OCI-LY1 (cell line): ENCODE data around the gene CCR8.

Source experiments
- H2AFZ ChIP-seq: fragments of 200-600 bp; sonication (generic), shearing (Covaris generic); 2 replicates; pipeline ENCODE4 v1.6.0; 2014; ENCODE audit warnings: antibody characterized with exemption, mild to moderate bottlenecking, low read length
- H3F3A ChIP-seq: fragments of 200-600 bp; sonication (generic), shearing (Covaris generic); 2 replicates; pipeline ENCODE4 v1.6.0; 2014; ENCODE audit warnings: mild to moderate bottlenecking, antibody characterized with exemption, low read length, moderate library complexity; ENCODE audit not compliant: insufficient read depth
- H3K27ac ChIP-seq: fragments of 200-600 bp; sonication (generic); 2 replicates; pipeline ENCODE4 v1.5.1; 2014; ENCODE audit warnings: low read length, mixed run types, mild to moderate bottlenecking, low read depth; ENCODE audit not compliant: poor library complexity, severe bottlenecking
- H3K27me3 ChIP-seq: fragments of 200-600 bp; sonication (generic); 2 replicates; pipeline ENCODE4 v1.6.0; 2014; ENCODE audit warnings: antibody characterized with exemption, mild to moderate bottlenecking, low read length, moderate library complexity; ENCODE audit not compliant: insufficient read depth
- H3K36me3 ChIP-seq: fragments of 200-600 bp; sonication (generic); 2 replicates; pipeline ENCODE4 v1.6.1; 2014; ENCODE audit warnings: mild to moderate bottlenecking, antibody characterized with exemption, low read length, moderate library complexity, mixed read lengths; ENCODE audit not compliant: insufficient read depth
- H3K4me1 ChIP-seq: fragments of 200-600 bp; sonication (generic); 2 replicates; pipeline ENCODE4 v1.5.1; 2014; ENCODE audit warnings: mild to moderate bottlenecking, low read length, moderate library complexity; ENCODE audit not compliant: insufficient read depth, severe bottlenecking
- H3K4me2 ChIP-seq: fragments of 200-600 bp; sonication (generic), shearing (Covaris generic); 2 replicates; pipeline ENCODE4 v1.6.1; 2014; ENCODE audit warnings: low read length
- H3K4me3 ChIP-seq: fragments of 200-600 bp; sonication (generic); 2 replicates; pipeline ENCODE4 v1.5.1; 2014; ENCODE audit warnings: low read length, low read depth, mild to moderate bottlenecking, mixed read lengths; ENCODE audit not compliant: poor library complexity, severe bottlenecking
- H3K79me2 ChIP-seq: fragments of 200-600 bp; shearing (Covaris generic); 2 replicates; pipeline ENCODE4 v1.6.1; 2016; ENCODE audit warnings: mixed run types, low read length, mixed read lengths; ENCODE audit not compliant: insufficient read depth
- H3K9ac ChIP-seq: fragments of 200-600 bp; sonication (generic), shearing (Covaris generic); 2 replicates; pipeline ENCODE4 v1.6.1; 2014; ENCODE audit warnings: mild to moderate bottlenecking, low read length, mixed read lengths
- H3K9me2 ChIP-seq: fragments of 200-600 bp; sonication (generic), shearing (Covaris generic); 2 replicates; pipeline ENCODE4 v1.6.1; 2014; ENCODE audit warnings: low read depth, mild to moderate bottlenecking, low read length, mixed read lengths
- H3K9me3 ChIP-seq: fragments of 200-600 bp; shearing (Covaris generic); 2 replicates; pipeline ENCODE4 v1.6.1; 2014; ENCODE audit warnings: low read length, mixed read lengths
- H4K20me1 ChIP-seq: fragments of 200-600 bp; sonication (generic), shearing (Covaris generic); 2 replicates; pipeline ENCODE4 v1.6.0; 2016; ENCODE audit warnings: mild to moderate bottlenecking, low read length; ENCODE audit not compliant: insufficient read depth
- EZH2 ChIP-seq: fragments of 200-600 bp; sonication (generic), shearing (Covaris generic); IDR thresholded peaks from 2 replicates; pipeline ENCODE4 v1.8.0; 2017; ENCODE audit warnings: borderline replicate concordance, mixed run types, mild to moderate bottlenecking, antibody characterized with exemption, low read length, moderate library complexity, mixed read lengths
- TF ChIP-seq, protein P1 (sequence below): fragments of 200-600 bp; sonication (generic), shearing (Covaris generic); IDR thresholded peaks from 2 replicates; pipeline ENCODE4 v1.5.1; 2017; ENCODE audit warnings: mild to moderate bottlenecking, antibody characterized with exemption, low read length, moderate library complexity, mixed read lengths

The CCR8 gene

DNA sequence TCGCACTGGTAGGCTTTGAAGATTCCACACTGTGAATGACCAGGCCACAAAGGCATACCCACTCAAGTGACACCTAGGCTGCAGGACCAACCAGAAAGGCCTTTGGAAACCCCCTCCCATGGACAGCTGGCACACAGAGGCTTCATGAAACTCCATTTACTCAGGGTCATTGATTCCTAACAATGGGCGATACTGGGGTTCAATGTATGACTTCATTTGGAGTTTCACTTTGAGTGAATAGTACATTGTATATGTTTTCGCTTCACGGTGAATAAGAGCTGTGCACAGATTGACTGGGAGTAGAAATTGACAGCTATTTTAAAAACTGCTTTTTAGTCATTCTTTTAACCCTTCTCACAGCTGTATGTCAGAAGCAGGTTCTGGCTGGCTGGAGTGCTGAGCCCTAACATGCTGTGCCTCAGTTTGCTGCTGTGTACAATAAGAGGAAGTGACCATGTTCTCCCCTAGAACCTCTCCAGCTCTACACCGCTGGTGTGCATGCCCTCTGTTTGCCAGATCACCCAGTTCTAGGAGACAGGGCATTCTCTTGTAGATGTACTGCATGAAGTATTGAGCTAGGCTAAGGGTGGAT, 34.2 kb upstream of the CCR8 start:
- TF ChIP-seq, protein P1, sequence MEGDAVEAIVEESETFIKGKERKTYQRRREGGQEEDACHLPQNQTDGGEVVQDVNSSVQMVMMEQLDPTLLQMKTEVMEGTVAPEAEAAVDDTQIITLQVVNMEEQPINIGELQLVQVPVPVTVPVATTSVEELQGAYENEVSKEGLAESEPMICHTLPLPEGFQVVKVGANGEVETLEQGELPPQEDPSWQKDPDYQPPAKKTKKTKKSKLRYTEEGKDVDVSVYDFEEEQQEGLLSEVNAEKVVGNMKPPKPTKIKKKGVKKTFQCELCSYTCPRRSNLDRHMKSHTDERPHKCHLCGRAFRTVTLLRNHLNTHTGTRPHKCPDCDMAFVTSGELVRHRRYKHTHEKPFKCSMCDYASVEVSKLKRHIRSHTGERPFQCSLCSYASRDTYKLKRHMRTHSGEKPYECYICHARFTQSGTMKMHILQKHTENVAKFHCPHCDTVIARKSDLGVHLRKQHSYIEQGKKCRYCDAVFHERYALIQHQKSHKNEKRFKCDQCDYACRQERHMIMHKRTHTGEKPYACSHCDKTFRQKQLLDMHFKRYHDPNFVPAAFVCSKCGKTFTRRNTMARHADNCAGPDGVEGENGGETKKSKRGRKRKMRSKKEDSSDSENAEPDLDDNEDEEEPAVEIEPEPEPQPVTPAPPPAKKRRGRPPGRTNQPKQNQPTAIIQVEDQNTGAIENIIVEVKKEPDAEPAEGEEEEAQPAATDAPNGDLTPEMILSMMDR, result no peak
- no peak for TF ChIP-seq EZH2
- Histone ChIP-seq H3K9me2 (no peaks in the 10 kb centered on the region), H3K36me3 (no peaks in the 10 kb centered on the region), H3K9ac (no peak overlapping the region), H2AFZ (no peak overlapping the region), H3F3A (no peaks in the 10 kb centered on the region; the same call in 1 of the 2 replicates), H3K4me1 (no peaks in the 10 kb centered on the region), H3K79me2 (no peaks in the 10 kb centered on the region), H4K20me1 (no peaks in the 10 kb centered on the region), H3K4me3 (no peak overlapping the region), H3K27ac (no peak overlapping the region), H3K4me2 (no peak overlapping the region), H3K27me3 (no peaks in the 10 kb centered on the region), H3K9me3 (peaks cover 10% of the 10 kb centered on the region; the same call in 1 of the 2 replicates)

DNA sequence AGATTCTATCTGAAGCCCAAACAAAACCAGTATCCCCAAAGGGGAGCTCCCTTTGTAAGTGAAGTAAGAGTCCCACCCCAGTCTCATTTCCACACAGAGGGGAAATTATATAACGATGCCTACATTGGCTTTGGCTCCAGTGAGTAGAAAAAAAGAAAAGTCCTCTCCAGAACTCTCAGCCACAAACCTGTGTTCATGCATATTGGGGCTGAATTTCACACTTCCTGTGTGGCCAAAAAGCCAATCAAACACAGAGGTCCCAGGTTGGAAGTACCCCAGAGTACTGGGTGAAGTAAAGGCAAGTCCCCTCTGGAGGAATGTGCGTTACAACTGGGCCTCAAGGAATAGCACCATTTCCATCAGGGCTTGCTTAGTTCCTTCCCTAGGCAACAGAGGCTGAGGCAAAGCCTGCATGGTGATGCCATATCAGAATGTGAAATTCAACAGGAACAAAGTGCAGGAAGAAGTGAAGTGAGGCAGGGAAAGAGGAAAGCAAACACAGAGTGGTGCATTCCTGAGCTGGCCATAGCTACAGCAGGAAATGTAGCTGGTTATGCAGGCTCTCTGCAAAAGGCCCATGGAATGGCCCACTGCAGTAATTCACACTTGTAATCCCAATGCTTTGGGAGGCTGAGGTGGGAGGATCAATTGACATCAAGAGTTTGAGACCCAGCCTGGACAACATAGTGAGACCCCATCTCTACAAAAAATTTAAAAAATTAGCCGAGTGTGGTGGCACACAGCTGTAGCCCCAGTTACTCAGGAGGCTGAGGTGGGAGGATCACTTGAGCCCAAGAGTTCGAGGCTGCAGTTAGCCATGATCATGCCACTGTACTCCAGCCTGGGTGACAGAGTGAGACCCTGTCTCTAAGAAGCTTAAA, 33.1 kb upstream of the CCR8 start:
- no peaks in the 10 kb centered on the region for H3K4me1 ChIP-seq
- H3K9me3 ChIP-seq, result peaks cover 10% of the 10 kb centered on the region; the same call in 1 of the 2 replicates
- no peaks in the 10 kb centered on the region; the same call in 1 of the 2 replicates for H3F3A ChIP-seq
- H3K27ac ChIP-seq, result no peak overlapping the region
- TF ChIP-seq, protein P1, result no peak
- no peak for TF ChIP-seq EZH2
- no peak overlapping the region for H3K4me2 ChIP-seq
- no peaks in the 10 kb centered on the region for H3K79me2 ChIP-seq
- no peak overlapping the region for H3K9ac ChIP-seq
- H3K4me3 ChIP-seq, result no peak overlapping the region
- no peaks in the 10 kb centered on the region for H3K27me3 ChIP-seq
- H3K36me3 ChIP-seq, result no peaks in the 10 kb centered on the region
- no peaks in the 10 kb centered on the region for H4K20me1 ChIP-seq
- H3K9me2 ChIP-seq, result no peaks in the 10 kb centered on the region
- H2AFZ ChIP-seq, result no peak overlapping the region

DNA sequence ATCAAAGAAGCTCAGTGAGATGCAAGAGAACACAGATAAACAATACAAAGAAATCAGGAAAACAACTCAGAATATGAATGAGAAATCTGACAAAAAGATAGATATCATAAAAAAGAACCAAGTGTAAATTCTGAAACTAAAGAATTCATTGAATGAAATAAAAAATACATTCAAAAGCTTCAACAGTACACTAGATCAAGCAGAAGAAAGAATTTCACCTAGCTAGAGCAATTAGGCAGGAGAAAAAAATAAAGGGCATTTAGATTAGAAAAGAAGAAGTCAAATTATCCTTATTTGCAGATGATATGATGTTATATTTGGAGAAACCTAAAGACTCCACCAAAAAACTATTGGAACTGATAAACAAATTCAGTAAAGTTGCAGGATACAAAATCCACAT, 30.2 kb upstream of the CCR8 start:
- H3K27ac ChIP-seq, result no peak overlapping the region
- H3K79me2 ChIP-seq, result no peaks in the 10 kb centered on the region
- no peak for TF ChIP-seq EZH2
- H2AFZ ChIP-seq, result no peak overlapping the region
- no peak overlapping the region for H3K9ac ChIP-seq
- H3K4me2 ChIP-seq, result no peak overlapping the region
- peaks cover 10% of the 10 kb centered on the region; the same call in 1 of the 2 replicates for H3K9me3 ChIP-seq
- H3K4me3 ChIP-seq, result no peak overlapping the region
- no peaks in the 10 kb centered on the region for H3K9me2 ChIP-seq
- no peaks in the 10 kb centered on the region for H3K4me1 ChIP-seq
- no peaks in the 10 kb centered on the region for H3K27me3 ChIP-seq
- H3K36me3 ChIP-seq, result no peaks in the 10 kb centered on the region
- no peaks in the 10 kb centered on the region for H4K20me1 ChIP-seq
- no peaks in the 10 kb centered on the region; the same call in 1 of the 2 replicates for H3F3A ChIP-seq
